ENCODE data around the gene KCNJ5.

KCNJ5 gene

GRCh38 chr11:128874427-128874826 lies 16.7 kb upstream of the KCNJ5 start:
- no peak overlapping the region for H3K9ac ChIP-seq (ENCODE audit: low read length)
- no peak overlapping the region for H3K27ac ChIP-seq (ENCODE audit: low read length)
- no peaks in the 10 kb centered on the region for H3K36me3 ChIP-seq (ENCODE audit: control insufficient read depth, low read depth, low read length)
- H3K4me1 ChIP-seq (ENCODE audit: control insufficient read depth, low read depth, low read length) = peaks cover 29% of the 10 kb centered on the region
- H3K27me3 ChIP-seq (ENCODE audit: control insufficient read depth, insufficient read depth, low read length) = peaks cover 14% of the 10 kb centered on the region
- no peak overlapping the region for H3K4me3 ChIP-seq (ENCODE audit: low read length)
- H3K9me3 ChIP-seq (ENCODE audit: control insufficient read depth, low read depth, low read length) = no peaks in the 10 kb centered on the region

DNA sequence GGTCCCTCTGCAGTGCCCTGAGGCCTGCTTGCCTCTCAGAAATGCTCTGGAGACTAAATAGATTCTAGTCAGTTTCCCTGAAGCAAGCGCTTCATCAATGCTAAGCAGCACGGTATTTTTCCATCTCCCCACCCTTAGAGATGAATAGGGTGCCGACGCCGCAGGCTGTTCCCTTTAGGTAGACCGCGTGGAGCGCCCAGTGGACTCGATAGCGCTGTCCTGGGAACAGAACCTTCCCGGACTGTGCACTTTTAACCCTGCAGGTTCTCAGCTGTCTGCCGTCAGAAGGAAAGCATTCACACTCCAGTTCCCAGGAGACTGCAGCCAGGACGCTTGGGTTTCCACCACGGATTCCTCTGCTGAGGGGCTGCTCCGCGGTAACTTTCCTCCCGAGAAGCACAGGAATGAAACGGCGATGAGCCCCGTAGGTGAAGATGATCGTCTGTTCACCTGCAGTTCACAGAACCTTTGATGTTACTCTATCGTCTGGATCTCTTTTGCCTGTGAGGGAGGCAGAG lies 15.0 kb upstream of the KCNJ5 start:
- Histone ChIP-seq H3K4me3 (ENCODE audit: low read length) (no peak overlapping the region), H3K27ac (ENCODE audit: low read length) (no peak overlapping the region), H3K4me1 (ENCODE audit: control insufficient read depth, low read depth, low read length) (peaks cover 25% of the 10 kb centered on the region), H3K9me3 (ENCODE audit: control insufficient read depth, low read depth, low read length) (no peaks in the 10 kb centered on the region), H3K9ac (ENCODE audit: low read length) (no peak overlapping the region), H3K27me3 (ENCODE audit: control insufficient read depth, insufficient read depth, low read length) (peaks cover 16% of the 10 kb centered on the region), H3K36me3 (ENCODE audit: control insufficient read depth, low read depth, low read length) (no peaks in the 10 kb centered on the region)

GRCh38 chr11:128877726-128878125 lies 13.4 kb upstream of the KCNJ5 start:
- Histone ChIP-seq H3K9ac (ENCODE audit: low read length) (no peak overlapping the region), H3K36me3 (ENCODE audit: control insufficient read depth, low read depth, low read length) (no peaks in the 10 kb centered on the region), H3K4me3 (ENCODE audit: low read length) (no peak overlapping the region), H3K27me3 (ENCODE audit: control insufficient read depth, insufficient read depth, low read length) (peaks cover 16% of the 10 kb centered on the region), H3K9me3 (ENCODE audit: control insufficient read depth, low read depth, low read length) (no peaks in the 10 kb centered on the region), H3K27ac (ENCODE audit: low read length) (no peak overlapping the region), H3K4me1 (ENCODE audit: control insufficient read depth, low read depth, low read length) (peaks cover 10% of the 10 kb centered on the region)

- Histone ChIP-seq H3K27me3 (ENCODE audit: control insufficient read depth, insufficient read depth, low read length) (peaks cover 8% of the 10 kb centered on the region), H3K9ac (ENCODE audit: low read length) (no peak overlapping the region), H3K4me3 (ENCODE audit: low read length) (no peak overlapping the region), H3K4me1 (ENCODE audit: control insufficient read depth, low read depth, low read length) (peaks cover 3% of the 10 kb centered on the region), H3K27ac (ENCODE audit: low read length) (no peak overlapping the region), H3K9me3 (ENCODE audit: control insufficient read depth, low read depth, low read length) (no peaks in the 10 kb centered on the region), H3K36me3 (ENCODE audit: control insufficient read depth, low read depth, low read length) (no peaks in the 10 kb centered on the region)
These were observed 12.7 kb upstream of the KCNJ5 start for GRCh38 chr11:128878455-128878854.

- H3K9ac ChIP-seq (ENCODE audit: low read length) = no peak overlapping the region
- no peaks in the 10 kb centered on the region for H3K9me3 ChIP-seq (ENCODE audit: control insufficient read depth, low read depth, low read length)
- H3K27me3 ChIP-seq (ENCODE audit: control insufficient read depth, insufficient read depth, low read length) = peaks cover 5% of the 10 kb centered on the region
- H3K4me1 ChIP-seq (ENCODE audit: control insufficient read depth, low read depth, low read length) = peaks cover 3% of the 10 kb centered on the region
- H3K27ac ChIP-seq (ENCODE audit: low read length) = no peak overlapping the region
- no peaks in the 10 kb centered on the region for H3K36me3 ChIP-seq (ENCODE audit: control insufficient read depth, low read depth, low read length)
- H3K4me3 ChIP-seq (ENCODE audit: low read length) = no peak overlapping the region
These were observed 11.3 kb upstream of the KCNJ5 start for GRCh38 chr11:128879817-128880216.

GRCh38 chr11:128881221-128881620 lies 9.9 kb upstream of the KCNJ5 start:
- H3K36me3 ChIP-seq (ENCODE audit: control insufficient read depth, low read depth, low read length) = no peaks in the 10 kb centered on the region
- peaks cover 11% of the 10 kb centered on the region for H3K27me3 ChIP-seq (ENCODE audit: control insufficient read depth, insufficient read depth, low read length)
- no peak overlapping the region for H3K27ac ChIP-seq (ENCODE audit: low read length)
- H3K9ac ChIP-seq (ENCODE audit: low read length) = no peak overlapping the region
- peaks cover 3% of the 10 kb centered on the region for H3K4me1 ChIP-seq (ENCODE audit: control insufficient read depth, low read depth, low read length)
- H3K4me3 ChIP-seq (ENCODE audit: low read length) = no peak overlapping the region
- no peaks in the 10 kb centered on the region for H3K9me3 ChIP-seq (ENCODE audit: control insufficient read depth, low read depth, low read length)

GRCh38 chr11:128882451-128882850 lies 8.7 kb upstream of the KCNJ5 start:
- H3K4me3 ChIP-seq (ENCODE audit: low read length) = no peak overlapping the region
- H3K9me3 ChIP-seq (ENCODE audit: control insufficient read depth, low read depth, low read length) = no peaks in the 10 kb centered on the region
- no peak overlapping the region for H3K9ac ChIP-seq (ENCODE audit: low read length)
- H3K4me1 ChIP-seq (ENCODE audit: control insufficient read depth, low read depth, low read length) = peaks cover 3% of the 10 kb centered on the region
- peaks cover 21% of the 10 kb centered on the region for H3K27me3 ChIP-seq (ENCODE audit: control insufficient read depth, insufficient read depth, low read length)
- H3K36me3 ChIP-seq (ENCODE audit: control insufficient read depth, low read depth, low read length) = no peaks in the 10 kb centered on the region
- no peak overlapping the region for H3K27ac ChIP-seq (ENCODE audit: low read length)

DNA sequence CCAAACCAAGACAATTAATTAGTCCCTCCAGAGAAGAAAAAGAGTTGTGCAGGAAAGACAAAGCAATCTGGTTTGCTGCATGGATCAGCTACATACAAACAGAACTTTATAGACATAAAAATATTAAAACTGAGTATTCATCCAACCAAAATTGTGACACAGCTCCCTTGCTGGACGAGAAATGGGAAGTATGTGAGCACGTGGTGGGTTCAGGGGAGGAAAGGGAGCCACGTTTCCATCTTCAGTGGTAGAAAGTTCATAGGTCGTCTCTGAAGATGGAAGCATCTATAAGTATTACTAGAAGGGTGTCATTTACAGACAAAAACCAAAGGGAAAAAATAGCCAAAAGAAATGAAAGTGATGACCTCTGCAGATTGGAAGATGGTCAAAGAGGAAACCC lies 7.1 kb upstream of the KCNJ5 start:
- Histone ChIP-seq H3K9ac (ENCODE audit: low read length) (no peak overlapping the region), H3K36me3 (ENCODE audit: control insufficient read depth, low read depth, low read length) (no peaks in the 10 kb centered on the region), H3K9me3 (ENCODE audit: control insufficient read depth, low read depth, low read length) (no peaks in the 10 kb centered on the region), H3K4me1 (ENCODE audit: control insufficient read depth, low read depth, low read length) (peaks cover 3% of the 10 kb centered on the region), H3K27me3 (ENCODE audit: control insufficient read depth, insufficient read depth, low read length) (peaks cover 37% of the 10 kb centered on the region), H3K4me3 (ENCODE audit: low read length) (no peak overlapping the region), H3K27ac (ENCODE audit: low read length) (no peak overlapping the region)

GRCh38 chr11:128884703-128885338 lies 6.3 kb upstream of the KCNJ5 start:
- H3K27ac ChIP-seq (ENCODE audit: low read length) = no peak overlapping the region
- H3K9ac ChIP-seq (ENCODE audit: low read length) = no peak overlapping the region
- no peak overlapping the region for H3K4me3 ChIP-seq (ENCODE audit: low read length)
- H3K27me3 ChIP-seq (ENCODE audit: control insufficient read depth, insufficient read depth, low read length) = peaks cover 39% of the 10 kb centered on the region
- no peaks in the 10 kb centered on the region for H3K9me3 ChIP-seq (ENCODE audit: control insufficient read depth, low read depth, low read length)
- no peaks in the 10 kb centered on the region for H3K36me3 ChIP-seq (ENCODE audit: control insufficient read depth, low read depth, low read length)
- H3K4me1 ChIP-seq (ENCODE audit: control insufficient read depth, low read depth, low read length) = peaks cover 2% of the 10 kb centered on the region

GRCh38 chr11:128886406-128887124 lies 4.6 kb upstream of the KCNJ5 start:
- Histone ChIP-seq H3K9ac (ENCODE audit: low read length) (no peak overlapping the region), H3K27ac (ENCODE audit: low read length) (no peak overlapping the region), H3K27me3 (ENCODE audit: control insufficient read depth, insufficient read depth, low read length) (peaks cover 56% of the 10 kb centered on the region), H3K4me3 (ENCODE audit: low read length) (no peak overlapping the region), H3K4me1 (ENCODE audit: control insufficient read depth, low read depth, low read length) (peaks cover 2% of the 10 kb centered on the region), H3K36me3 (ENCODE audit: control insufficient read depth, low read depth, low read length) (no peaks in the 10 kb centered on the region), H3K9me3 (ENCODE audit: control insufficient read depth, low read depth, low read length) (no peaks in the 10 kb centered on the region)

DNA sequence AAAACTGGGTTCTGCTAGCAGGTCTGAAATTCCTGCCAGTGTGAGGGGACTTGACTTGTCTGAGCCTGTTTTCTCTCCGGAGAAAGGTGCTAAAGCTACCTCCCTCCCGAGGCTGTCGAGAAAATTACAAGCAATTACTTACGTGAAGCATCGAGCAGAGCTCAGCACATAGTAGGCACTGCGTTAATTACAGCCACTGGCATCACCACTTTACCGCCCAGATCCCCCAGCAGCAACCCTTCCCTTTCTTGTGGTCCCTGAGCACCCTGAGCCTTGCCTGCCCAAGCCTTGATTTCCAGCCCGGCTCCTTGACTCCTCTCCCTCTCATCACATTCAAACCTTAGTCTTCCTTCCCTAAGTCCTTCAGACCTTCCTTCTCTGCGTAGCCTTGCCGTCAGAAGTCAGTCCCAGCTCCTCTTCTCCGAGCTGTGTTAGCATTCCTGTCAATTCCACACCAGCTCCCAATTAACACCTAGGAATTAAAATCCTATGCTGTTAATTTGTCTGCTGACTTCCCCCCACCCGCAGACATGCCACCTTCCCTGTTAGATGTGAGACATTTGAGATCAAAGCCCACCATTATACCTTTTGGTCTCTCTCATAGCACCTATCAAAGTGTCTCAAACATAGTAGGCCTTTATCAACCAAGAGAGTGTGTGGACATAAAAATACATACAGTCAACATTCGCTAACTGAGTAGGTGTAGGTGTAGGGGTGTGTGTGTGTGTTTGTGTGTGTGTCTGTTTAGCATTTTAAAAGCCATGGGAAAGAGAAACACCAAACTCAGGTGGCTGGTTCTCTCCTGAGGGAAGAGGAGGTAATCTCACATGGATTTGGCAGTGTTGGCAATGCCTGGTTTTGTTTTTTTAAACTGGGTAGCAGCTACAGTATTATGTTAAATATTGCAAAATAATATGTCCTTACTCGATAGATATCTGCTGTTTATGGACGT lies 2.8 kb upstream of the KCNJ5 start:
- Histone ChIP-seq H3K9ac (ENCODE audit: low read length) (no peak overlapping the region), H3K27ac (ENCODE audit: low read length) (no peak overlapping the region), H3K4me3 (ENCODE audit: low read length) (no peak overlapping the region), H3K9me3 (ENCODE audit: control insufficient read depth, low read depth, low read length) (no peaks in the 10 kb centered on the region), H3K27me3 (ENCODE audit: control insufficient read depth, insufficient read depth, low read length) (peaks cover 73% of the 10 kb centered on the region), H3K36me3 (ENCODE audit: control insufficient read depth, low read depth, low read length) (no peaks in the 10 kb centered on the region), H3K4me1 (ENCODE audit: control insufficient read depth, low read depth, low read length) (peaks cover 7% of the 10 kb centered on the region)

Measured in iPS-18a (cell line).